HepG2 (cell line): ENCODE measurements around the gene TMED6. TPM values are rescaled to one million over a fixed set of nuclear protein-coding genes. Genes with fewer than 3 reads are reported as not detected.

Experiments used
- ARID4A ChIP-seq: sonication (generic); formaldehyde crosslinking; IDR thresholded peaks from 2 replicates; pipeline ENCODE4 v1.5.0; 2020; ENCODE audit warnings: mild to moderate bottlenecking, missing genetic modification reagents, borderline replicate concordance
- GLI4 ChIP-seq: sonication (generic); formaldehyde crosslinking; IDR thresholded peaks from 2 replicates; pipeline ENCODE4 v1.5.1; 2020; ENCODE audit warnings: missing genetic modification reagents, mild to moderate bottlenecking, moderate library complexity, borderline replicate concordance
- LRRFIP1 ChIP-seq: sonication (generic); formaldehyde crosslinking; conservative IDR thresholded peaks from 2 replicates; pipeline ENCODE4 v1.4.0; 2020; ENCODE audit warnings: missing genetic modification reagents
- NCOR1 ChIP-seq: fragments of 200-600 bp; sonication (generic); IDR thresholded peaks from 2 replicates; pipeline ENCODE4 v1.7.0; 2017; ENCODE audit warnings: antibody characterized with exemption, low read length, borderline replicate concordance
- NONO ChIP-seq, 2 experiments: fragments of 450-650 bp in 1 of 2; sonication (generic) in 1 of 2; formaldehyde crosslinking in 1 of 2; IDR thresholded peaks in 1 of 2; conservative IDR thresholded peaks in 1 of 2; 2 replicates each; pipeline versions ENCODE4 v1.6.1 to v1.8.0; 2017 to 2022; ENCODE audit warnings: mild to moderate bottlenecking in 1 of 2, missing genetic modification reagents in 1 of 2, moderate library complexity in 1 of 2
- SAP130 ChIP-seq: IDR thresholded peaks from 2 replicates; pipeline ENCODE4 v1.6.1; 2016; ENCODE audit warnings: low read depth
- SRF ChIP-seq: IDR thresholded peaks from 2 replicates; pipeline ENCODE4 v1.6.1; 2011; ENCODE audit warnings: mild to moderate bottlenecking, low read depth, low read length, moderate library complexity
- STAG1 ChIP-seq: sonication (generic); formaldehyde crosslinking; IDR thresholded peaks from 2 replicates; pipeline ENCODE4 v1.4.0; 2020; ENCODE audit warnings: missing genetic modification reagents
- TARDBP ChIP-seq: sonication (generic); formaldehyde crosslinking; IDR thresholded peaks from 2 replicates; pipeline ENCODE4 v1.8.0; 2022; ENCODE audit warnings: mild to moderate bottlenecking, missing genetic modification reagents
- TGIF2 ChIP-seq: IDR thresholded peaks from 2 replicates; pipeline ENCODE4 v1.6.1; 2016; ENCODE audit warnings: control low read depth, missing compliant biosample characterization
- ZBED4 ChIP-seq: sonication (generic); formaldehyde crosslinking; IDR thresholded peaks from 2 replicates; pipeline ENCODE4 v1.4.0; 2020; ENCODE audit warnings: missing genetic modification reagents, borderline replicate concordance
- ZMYM4 ChIP-seq: sonication (generic); formaldehyde crosslinking; IDR thresholded peaks from 2 replicates; pipeline ENCODE4 v1.8.1; 2023; ENCODE audit warnings: mild to moderate bottlenecking, missing genetic modification reagents
- ZNF678 ChIP-seq: sonication (generic); formaldehyde crosslinking; IDR thresholded peaks from 2 replicates; pipeline ENCODE4 v1.4.0; 2020; ENCODE audit warnings: mild to moderate bottlenecking, missing genetic modification reagents
- ZNF781 ChIP-seq: sonication (generic); formaldehyde crosslinking; IDR thresholded peaks from 2 replicates; pipeline ENCODE4 v1.5.1; 2020; ENCODE audit warnings: borderline replicate concordance, mild to moderate bottlenecking, missing genetic modification reagents; ENCODE audit errors: not compliant biosample characterization
- ZNF800 ChIP-seq: sonication (generic); formaldehyde crosslinking; IDR thresholded peaks from 2 replicates; pipeline ENCODE4 v1.4.0; 2020; ENCODE audit warnings: missing genetic modification reagents
- polyA plus RNA-seq, 8 experiments: library from polyadenylated mRNA; depleted of rRNA in 3 of 8; stranded (reverse) in 7 of 8; unstranded in 1 of 8; fragments of >200 nt; fragmentation: Illumina TruSeq in 4 of 8; extraction: Trizol in 4 of 8; gene quantifications; 2 replicates each; pipeline versions ENCODE4 v1.2.1 to v1.2.3, GENCODE V29; 2011 to 2016; ENCODE audit warnings: low read depth in 4 of 8, missing spikeins in 1 of 8, mixed read lengths in 1 of 8; ENCODE audit not compliant: insufficient read depth in 1 of 8
- total RNA-seq, 5 experiments: library from RNA; depleted of rRNA; stranded (reverse); fragments of >200 nt; fragmentation: Illumina TruSeq; extraction: Trizol; gene quantifications; 2 replicates each; pipeline ENCODE4 v1.2.3, GENCODE V29; 2016; ENCODE audit warnings: low read depth in 1 of 5

TMED6 gene
- total and polyA plus RNA-seq, 2 of the 13 experiments (the other 11 are each of a cell fraction or from before 2014, with no cell fraction given): 9.8 to 14.4 TPM

GRCh38 chr16:69351309-69352027 lies at the start of gene TMED6 (continued):
- TF ChIP-seq TGIF2 (CRISPR knock-in tag) (peak; percentile 59; the same call in 1 of the 2 replicates), ZNF800 (CRISPR knock-in tag) (peak; percentile 73; the same call in 1 of the 2 replicates), ZNF678 (CRISPR knock-in tag) (no peak), NCOR1 (peak; percentile 38; the same call in 1 of the 2 replicates), GLI4 (CRISPR knock-in tag) (no peak), LRRFIP1 (CRISPR knock-in tag) (no peak), SAP130 (CRISPR knock-in tag) (peak; percentile 78), SRF (peak; percentile 68; the same call in 1 of the 2 replicates), ZBED4 (CRISPR knock-in tag) (0 out of 2 replicates have a peak, but pooled peaks have one; percentile 14), STAG1 (peak; percentile 9; the same call in 1 of the 2 replicates), NONO (IDR thresholded peaks at IDR 0.05) (no peak), NONO (CRISPR knock-in tag; conservative IDR thresholded peaks at IDR 0.05) (0 out of 2 replicates have a peak, but pooled peaks have one; percentile 58), TARDBP (peak; percentile 42; the same call in 1 of the 2 replicates), ZMYM4 (CRISPR knock-in tag) (0 out of 2 replicates have a peak, but pooled peaks have one; percentile 32), ZNF781 (CRISPR knock-in tag) (peak; percentile 60), ARID4A (CRISPR knock-in tag) (peak; percentile 49; the same call in 1 of the 2 replicates)
